ENCODE results near the gene HSDL2. TPM values are rescaled to one million over a fixed set of nuclear protein-coding genes. Genes with fewer than 3 reads are reported as not detected.
"Not testable (repeated sequence)": the region's sequence is repeated elsewhere in the genome, so short reads cannot be mapped to it uniquely, and the experiment has no call there.

The HSDL2 gene
- total RNA-seq, 1 donor from 2014 or later, result 20.2 TPM

- intact Hi-C loops (cut with micrococcal nuclease), result no loop called here
Observed at GRCh38 chr9:112364761-112365160, 15.1 kb upstream of the HSDL2 start.

DNA sequence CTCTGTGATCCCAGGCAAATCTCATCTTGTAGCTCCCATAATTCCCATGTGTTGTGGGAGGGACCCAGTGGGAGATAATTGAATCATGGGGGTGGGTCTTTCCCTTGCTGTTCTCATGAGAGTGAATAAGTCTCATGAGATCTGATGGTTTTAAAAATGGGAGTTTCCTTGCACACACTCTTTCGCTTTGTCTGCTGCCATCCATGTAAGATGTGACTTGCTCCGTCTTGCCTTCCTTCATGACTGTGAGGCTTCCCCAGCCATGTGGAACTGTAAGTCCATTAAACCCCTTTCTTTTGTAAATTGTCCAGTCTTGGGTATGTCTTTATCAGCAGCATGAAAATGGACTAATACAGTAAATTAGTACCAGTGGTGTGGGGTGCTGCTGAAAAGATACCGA lies 14.7 kb upstream of the HSDL2 start:
- intact Hi-C loops (cut with micrococcal nuclease), result not testable (repeated sequence)

- intact Hi-C loops (cut with micrococcal nuclease), result no loop called here
Observed at GRCh38 chr9:112366591-112366990, 13.3 kb upstream of the HSDL2 start.

DNA sequence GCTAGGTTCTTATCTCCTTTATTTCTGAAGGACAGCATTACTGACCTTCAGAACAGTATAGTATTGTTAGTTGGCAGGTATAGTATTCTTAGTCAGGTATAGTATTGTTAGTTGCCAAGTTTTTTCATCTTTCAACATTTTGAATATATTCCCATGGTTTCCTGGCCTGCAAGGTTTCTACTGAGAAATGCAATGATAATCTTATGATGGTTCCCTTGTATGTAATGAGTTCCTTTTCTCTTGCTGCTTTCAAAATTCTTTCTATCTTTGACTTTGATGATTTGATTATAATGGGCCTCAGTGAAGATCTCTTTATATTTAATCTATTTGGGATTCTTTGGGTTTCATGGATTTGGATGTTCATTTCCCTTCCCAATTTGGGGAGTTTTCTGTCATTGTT lies 12.4 kb upstream of the HSDL2 start:
- intact Hi-C loops (cut with micrococcal nuclease), result no loop called here

- intact Hi-C loops (cut with micrococcal nuclease), result no loop called here
Observed at GRCh38 chr9:112369817-112370216, 10.1 kb upstream of the HSDL2 start.

- intact Hi-C loops (cut with micrococcal nuclease), result no loop called here
Observed at GRCh38 chr9:112371060-112371459, 8.8 kb upstream of the HSDL2 start.

- intact Hi-C loops (cut with micrococcal nuclease), result not testable (repeated sequence)
Observed at GRCh38 chr9:112373666-112374065, 6.2 kb upstream of the HSDL2 start.

GRCh38 chr9:112374232-112374631 lies 5.7 kb upstream of the HSDL2 start:
- intact Hi-C loops (cut with micrococcal nuclease), result not testable (repeated sequence)

- intact Hi-C loops (cut with micrococcal nuclease), result no loop called here
Observed at GRCh38 chr9:112375361-112375760, 4.5 kb upstream of the HSDL2 start.

- intact Hi-C loops (cut with micrococcal nuclease), result no loop called here
Observed at GRCh38 chr9:112377087-112377486, 2.8 kb upstream of the HSDL2 start.

- intact Hi-C loops (cut with micrococcal nuclease), result no loop called here
Observed at GRCh38 chr9:112377684-112378327, 2.1 kb upstream of the HSDL2 start.

DNA sequence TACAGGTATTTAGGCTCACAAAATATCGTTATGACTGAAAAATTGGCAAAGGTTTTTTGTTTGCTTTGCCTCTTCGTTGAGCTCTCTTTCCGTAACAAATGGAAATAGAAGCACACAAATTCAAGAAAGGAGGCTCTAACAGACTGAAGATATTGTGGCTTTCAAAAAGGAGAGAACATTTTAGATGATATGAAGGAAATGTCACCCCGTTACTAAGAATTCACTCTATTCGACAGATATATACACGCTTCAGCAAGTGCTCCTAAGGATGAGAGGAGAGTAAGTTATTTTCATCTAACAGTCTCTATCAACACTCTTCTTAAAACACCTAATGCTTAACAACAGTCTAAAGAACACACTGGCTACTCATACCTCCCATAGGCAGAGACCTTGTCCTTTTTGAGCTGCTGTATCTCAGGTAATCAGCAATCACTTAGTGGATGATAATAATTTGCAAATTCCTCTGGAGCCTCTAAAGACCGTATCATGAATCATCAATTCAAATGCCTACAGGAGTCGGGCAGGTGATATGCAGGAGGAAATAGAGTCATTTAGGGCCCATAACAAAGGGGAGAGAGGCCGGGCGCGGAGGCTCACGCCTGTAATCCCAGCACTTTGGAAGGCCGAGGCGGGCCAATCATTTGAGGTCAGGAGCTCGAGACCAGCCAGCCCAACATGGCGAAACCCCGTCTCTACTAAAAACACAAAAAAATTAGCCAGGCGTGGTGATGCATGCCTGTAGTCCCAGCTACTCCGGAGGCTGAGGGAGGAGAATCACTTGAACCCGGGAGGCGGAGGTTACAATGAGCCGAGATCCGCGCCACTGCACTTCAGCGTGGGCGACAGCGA lies 1.4 kb upstream of the HSDL2 start:
- intact Hi-C loops (cut with micrococcal nuclease), result loop anchor here (1.0 kb wide), 7 partner anchors 45 to 747 kb away; partner anchors contain the start of genes DNAJC25, INIP, KIAA1958 and PTBP3

- intact Hi-C loops (cut with micrococcal nuclease), result loop anchor here (1.0 to 5.0 kb wide), 10 partner anchors 46 to 897 kb away; partner anchors contain the start of genes DNAJC25, ECPAS, INIP and KIAA1958
Observed at GRCh38 chr9:112379177-112380101, 469 bp upstream of the HSDL2 start.

DNA sequence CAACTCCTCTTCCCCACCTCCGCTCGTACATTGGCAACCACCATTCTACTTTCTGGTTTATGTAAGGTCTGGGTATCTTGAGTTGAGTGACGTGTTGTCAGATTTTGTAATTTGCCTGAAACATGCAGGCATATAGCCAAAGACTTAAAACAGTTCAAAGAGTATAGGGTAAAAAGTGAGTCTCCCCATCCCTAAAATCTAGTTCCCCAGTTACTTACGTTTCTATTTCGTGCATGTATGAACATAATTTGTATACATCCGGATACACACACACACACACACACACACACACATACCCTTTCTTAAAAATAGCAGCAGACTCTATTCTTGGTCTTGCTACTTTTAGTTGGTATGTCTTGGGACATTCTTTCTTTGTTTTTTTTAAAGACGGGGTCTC lies 915 bp downstream of the HSDL2 start:
- intact Hi-C loops (cut with micrococcal nuclease), result loop anchor here (1.0 to 5.0 kb wide), 3 partner anchors 369 to 899 kb away; partner anchors contain the start of genes ECPAS and SNX30

DNA sequence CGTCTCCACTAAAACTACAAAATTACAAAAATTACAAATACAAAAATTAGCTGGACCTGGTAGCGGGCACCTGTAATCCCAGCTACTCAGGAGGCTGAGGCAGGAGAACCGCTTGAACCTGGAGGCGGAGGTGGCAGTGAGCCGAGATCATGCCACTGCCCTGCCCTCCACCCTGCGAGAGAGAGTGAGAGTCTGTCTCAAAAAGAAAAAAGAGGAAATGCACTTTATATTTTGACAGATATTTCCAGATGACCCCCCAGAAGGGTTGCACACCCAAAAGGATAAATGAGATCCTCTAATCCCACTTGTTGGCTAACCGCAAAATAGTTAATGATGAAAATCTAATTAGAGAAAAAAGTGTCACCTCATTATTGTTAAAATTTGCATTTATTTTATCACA lies 2.2 kb downstream of the HSDL2 start:
- intact Hi-C loops (cut with micrococcal nuclease), result loop anchor here (5.0 kb wide), 2 partner anchors 410 to 900 kb away; partner anchors contain the start of gene ECPAS

DNA sequence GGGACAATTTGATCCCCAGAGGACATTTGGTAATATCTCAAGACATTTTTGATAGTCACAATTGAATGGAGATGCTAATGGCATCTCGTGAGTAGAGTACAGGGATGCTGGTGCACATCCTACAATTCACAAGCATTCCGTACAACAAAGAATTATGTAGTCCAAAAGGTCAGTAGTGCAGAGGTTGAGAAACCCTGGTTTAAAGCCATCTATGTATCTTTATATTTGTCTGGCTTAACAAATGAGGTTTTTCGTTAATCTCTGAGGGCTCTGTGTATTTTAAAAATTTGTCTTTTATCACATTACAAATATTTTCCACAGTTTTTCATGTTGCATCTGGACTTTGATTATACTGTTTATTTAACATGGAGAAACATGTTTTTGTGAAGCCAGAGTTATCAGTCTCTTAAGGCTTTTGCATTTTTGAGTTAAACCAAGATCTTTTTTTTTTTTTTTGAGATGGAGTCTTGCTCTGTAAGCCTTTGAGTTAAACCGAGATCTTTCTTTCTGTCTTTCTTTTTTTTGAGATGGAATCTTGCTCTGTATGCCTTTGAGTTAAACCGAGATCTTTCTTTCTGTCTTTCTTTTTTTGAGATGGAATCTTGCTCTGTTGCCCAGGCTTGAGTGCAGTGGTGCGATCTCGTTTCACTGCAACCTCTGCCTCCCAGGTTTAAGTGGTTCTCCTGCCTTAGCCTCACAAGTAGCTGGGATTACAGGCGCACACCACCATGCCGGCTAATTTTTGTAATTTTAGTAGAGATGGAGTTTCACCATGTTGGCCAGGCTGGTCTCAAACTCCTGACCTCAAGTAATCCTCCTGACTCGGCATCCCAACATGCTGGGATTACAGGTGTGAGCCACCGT lies 2.8 kb downstream of the HSDL2 start:
- intact Hi-C loops (cut with micrococcal nuclease), result loop anchor here (5.0 kb wide), 2 partner anchors 410 to 900 kb away; partner anchors contain the start of gene ECPAS

- intact Hi-C loops (cut with micrococcal nuclease), result loop anchor here (5.0 kb wide), 2 partner anchors 408 to 902 kb away; partner anchors contain the start of gene ECPAS
Observed at GRCh38 chr9:112384219-112384618, 4.3 kb downstream of the HSDL2 start.

DNA sequence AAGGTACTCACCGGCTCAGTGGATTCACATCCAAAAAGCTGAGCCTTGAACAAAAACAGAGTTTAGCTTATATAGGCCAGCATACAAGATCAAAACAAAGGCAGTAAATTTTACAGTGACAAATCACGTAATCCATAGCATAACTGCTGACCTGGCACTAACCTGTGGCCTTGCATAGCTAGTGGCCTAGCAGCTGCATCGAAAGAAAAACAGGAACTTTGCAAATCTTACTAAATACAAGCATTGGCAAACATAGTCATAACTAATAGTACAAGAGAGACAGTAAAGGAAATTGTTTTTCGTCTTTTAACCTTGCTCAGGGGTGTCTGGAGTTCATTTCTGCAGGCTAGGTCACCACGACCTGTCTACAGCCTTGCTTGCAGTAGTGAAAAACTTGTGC lies 4.8 kb downstream of the HSDL2 start:
- intact Hi-C loops (cut with micrococcal nuclease), result loop anchor here (5.0 kb wide), 2 partner anchors 408 to 902 kb away; partner anchors contain the start of gene ECPAS

DNA sequence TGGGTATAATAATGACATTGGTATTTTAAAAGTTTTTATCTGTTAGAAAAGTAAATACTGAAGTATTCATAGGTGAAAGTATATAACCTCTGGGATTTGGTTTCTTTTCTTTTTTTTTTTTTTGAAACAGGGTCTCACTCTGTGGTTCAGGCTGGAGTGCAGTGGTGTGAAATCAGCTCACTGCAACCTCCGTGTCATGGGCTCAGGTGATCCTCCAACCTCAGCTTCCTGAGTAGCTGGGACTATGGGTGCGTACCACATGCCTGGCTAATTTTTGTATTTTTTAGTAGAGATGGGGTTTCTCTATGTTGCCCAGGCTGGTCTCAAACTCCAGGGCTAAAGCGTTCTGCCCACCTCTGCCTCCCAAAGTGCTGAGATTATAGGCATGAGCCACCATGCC lies 7.2 kb downstream of the HSDL2 start:
- intact Hi-C loops (cut with micrococcal nuclease), result no loop called here

- intact Hi-C loops (cut with micrococcal nuclease), result not testable (repeated sequence)
Observed at GRCh38 chr9:112389897-112390296, 10.0 kb downstream of the HSDL2 start.

Measured in T-helper 2 cell treated with Interferon-gamma antibody and Interleukin-4, amounts not matched to agents 100 ng/mL and 5 ng/mL, for 36 hours (primary cell).